ENCODE results near the gene CHCHD6.

Gene CHCHD6

DNA sequence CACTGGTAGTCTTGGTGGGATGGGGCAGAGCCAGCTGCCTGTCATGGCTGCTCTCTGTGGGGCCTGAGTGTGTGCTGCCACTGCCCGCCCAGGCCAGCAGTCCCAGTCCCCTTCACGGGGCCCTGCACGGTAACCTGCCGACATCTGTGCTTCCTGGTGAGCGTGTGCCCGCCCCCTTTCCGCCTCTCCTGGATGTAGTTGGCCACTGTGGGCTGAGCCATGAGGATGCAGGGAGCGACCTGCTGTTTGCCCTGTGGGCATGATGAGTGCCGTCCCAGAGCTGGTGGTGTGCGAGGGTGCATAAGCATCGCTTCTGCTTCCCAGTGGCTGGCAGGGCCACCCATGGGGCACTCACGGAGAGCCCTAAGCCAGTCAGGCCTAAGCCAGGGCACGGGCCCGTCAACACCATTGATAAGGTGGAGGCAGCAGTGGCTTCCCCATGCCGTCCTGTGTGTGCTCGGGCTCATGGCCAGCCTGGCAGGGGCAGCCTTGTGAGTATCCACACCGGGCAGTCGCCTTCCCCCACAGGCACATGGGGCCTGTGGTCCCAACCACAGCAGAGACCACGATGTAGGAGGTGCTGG is 293.5 kb downstream of the CHCHD6 start:
- H3K4me3 ChIP-seq: no peak overlapping the region
- peak overlapping the region in 1 of 2 donors; percentile 45 for H3K27ac ChIP-seq
- no peak for DNase-seq (ENCODE audit: low spot score)
- TF ChIP-seq, protein P1, sequence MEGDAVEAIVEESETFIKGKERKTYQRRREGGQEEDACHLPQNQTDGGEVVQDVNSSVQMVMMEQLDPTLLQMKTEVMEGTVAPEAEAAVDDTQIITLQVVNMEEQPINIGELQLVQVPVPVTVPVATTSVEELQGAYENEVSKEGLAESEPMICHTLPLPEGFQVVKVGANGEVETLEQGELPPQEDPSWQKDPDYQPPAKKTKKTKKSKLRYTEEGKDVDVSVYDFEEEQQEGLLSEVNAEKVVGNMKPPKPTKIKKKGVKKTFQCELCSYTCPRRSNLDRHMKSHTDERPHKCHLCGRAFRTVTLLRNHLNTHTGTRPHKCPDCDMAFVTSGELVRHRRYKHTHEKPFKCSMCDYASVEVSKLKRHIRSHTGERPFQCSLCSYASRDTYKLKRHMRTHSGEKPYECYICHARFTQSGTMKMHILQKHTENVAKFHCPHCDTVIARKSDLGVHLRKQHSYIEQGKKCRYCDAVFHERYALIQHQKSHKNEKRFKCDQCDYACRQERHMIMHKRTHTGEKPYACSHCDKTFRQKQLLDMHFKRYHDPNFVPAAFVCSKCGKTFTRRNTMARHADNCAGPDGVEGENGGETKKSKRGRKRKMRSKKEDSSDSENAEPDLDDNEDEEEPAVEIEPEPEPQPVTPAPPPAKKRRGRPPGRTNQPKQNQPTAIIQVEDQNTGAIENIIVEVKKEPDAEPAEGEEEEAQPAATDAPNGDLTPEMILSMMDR (IDR thresholded peaks at IDR 0.05): no peak

DNA sequence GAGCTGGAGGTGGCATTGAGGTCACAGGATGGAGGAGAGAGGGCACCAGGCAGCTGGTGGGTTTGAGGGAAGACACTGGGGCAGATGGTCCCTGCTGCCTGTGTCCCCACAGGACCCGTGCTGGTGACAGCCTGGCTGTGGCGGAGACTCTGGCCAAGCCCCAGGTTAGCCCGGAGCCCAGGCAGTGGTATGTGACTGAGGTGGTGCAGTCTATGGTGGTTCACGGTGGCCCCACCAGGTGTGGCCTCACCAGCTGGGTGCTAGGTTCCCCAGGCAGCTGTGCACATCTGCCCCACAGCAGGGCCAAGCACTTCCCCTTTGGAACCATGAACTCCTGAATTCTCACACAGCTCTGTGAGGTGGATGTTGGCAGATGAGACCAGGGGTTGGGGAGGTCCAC is 294.3 kb downstream of the CHCHD6 start:
- peak overlapping the region in 1 of 2 donors; percentile 90 for H3K27ac ChIP-seq
- DNase-seq (ENCODE audit: low spot score): no peak

DNA sequence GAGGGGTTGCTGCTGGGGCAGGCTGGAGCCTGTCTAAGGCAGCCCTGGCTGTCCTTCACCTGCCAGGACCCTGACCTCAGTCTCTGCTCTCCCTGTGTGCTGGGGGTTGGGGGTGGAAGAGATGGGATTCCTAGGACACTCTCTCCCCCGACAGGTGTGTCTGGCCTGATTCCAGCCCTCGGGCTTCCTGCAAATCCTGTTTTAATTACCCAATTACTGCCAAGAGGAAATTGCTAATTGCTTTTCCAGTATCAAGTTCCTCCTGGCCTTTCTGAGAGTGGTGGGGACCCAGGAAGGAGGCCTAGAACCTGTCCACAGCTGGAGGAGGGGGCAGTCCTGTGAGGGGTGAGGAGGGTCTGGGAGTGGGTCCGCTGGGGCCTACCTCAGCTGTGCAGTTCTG is 294.7 kb downstream of the CHCHD6 start:
- peak overlapping the region in 1 of 2 donors; percentile 90 for H3K27ac ChIP-seq
- no peak overlapping the region for H3K4me3 ChIP-seq
- no peak for DNase-seq (ENCODE audit: low spot score)
- TF ChIP-seq, protein P1 (IDR thresholded peaks at IDR 0.05): no peak

More for the DNA sequence above, 294.3 kb downstream of the CHCHD6 start:
- no peak overlapping the region for H3K4me3 ChIP-seq
- TF ChIP-seq, protein P1 (IDR thresholded peaks at IDR 0.05): no peak

DNA sequence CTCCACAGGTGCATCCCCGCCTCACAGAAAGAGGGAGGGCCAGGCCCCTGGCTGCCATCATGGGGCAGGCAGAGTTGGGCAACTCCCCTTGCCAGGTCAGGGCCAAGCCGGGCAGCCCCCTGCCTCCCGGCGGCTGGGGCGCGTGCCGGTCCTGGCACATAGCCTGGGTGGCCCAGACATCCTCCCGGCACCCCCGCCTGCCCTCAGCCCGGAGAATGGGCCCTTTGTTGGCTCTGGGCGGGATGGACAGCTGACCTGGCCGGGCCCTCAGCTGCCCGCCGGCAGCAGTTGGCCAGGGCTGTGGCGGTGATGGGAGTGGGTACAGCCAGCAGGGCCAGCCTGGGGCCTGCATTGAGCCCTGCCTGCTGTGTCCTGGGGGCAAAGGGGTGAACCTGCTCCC is 295.3 kb downstream of the CHCHD6 start:
- Histone ChIP-seq H3K27ac (peak overlapping the region; percentile 48 to 90), H3K4me3 (no peak overlapping the region)
- TF ChIP-seq, protein P1 (IDR thresholded peaks at IDR 0.05): no peak
- DNase-seq (ENCODE audit: low spot score): no peak

DNA sequence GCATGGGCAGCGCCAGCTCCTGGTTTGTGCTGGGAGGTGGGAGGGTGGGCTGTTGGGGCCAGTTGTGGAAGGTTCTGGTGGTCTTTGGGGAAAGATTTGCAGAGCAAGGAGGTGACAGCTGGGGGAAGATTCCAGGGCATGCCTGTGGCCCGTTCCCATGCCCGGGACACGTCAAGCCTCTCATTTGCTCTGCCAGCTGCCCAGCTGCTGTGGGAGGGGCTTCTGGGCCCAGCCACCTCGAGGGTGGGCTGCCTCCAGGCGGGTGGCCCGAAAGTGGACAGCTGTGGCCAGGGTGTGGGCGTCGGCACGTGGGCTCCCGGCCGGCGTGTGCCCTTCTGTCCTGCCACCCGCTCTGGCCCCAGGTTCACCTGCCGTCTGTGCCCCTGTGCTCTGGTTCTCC is 296.1 kb downstream of the CHCHD6 start:
- Histone ChIP-seq H3K4me3 (no peak overlapping the region), H3K27ac (peak overlapping the region; percentile 48 to 90)
- DNase-seq (ENCODE audit: low spot score): no peak
- TF ChIP-seq, protein P1 (IDR thresholded peaks at IDR 0.05): no peak

DNA sequence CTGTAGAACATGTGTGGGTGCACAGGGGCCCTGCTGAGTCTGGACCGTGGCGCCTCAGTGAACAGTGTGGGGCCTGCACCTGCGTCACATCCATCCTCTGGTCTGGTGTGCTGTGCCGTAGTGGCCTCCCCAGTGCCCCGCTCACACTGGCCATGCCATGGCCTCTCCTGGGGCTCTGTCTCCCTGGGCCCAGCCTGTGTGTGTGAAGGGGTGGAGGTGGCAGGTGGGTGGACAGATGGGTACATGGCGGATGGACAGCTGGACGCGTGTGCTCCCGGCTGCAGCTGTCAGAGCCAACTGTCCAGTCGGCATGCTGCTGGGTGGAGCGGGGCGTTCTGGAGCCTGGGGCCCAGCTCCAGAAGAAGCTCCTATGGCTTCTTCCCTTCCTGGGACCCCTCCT is 296.7 kb downstream of the CHCHD6 start:
- peak overlapping the region; percentile 48 to 90 for H3K27ac ChIP-seq

More for the DNA sequence above, 296.7 kb downstream of the CHCHD6 start:
- TF ChIP-seq, protein P1 (IDR thresholded peaks at IDR 0.05): no peak
- H3K4me3 ChIP-seq: no peak overlapping the region
- DNase-seq (ENCODE audit: low spot score): no peak

All from coronary artery (tissue), 2 donors.